ENCODE data around the gene SPEG.

The SPEG gene

GRCh38 chr2:219483451-219484342 is 49.1 kb downstream of the SPEG start:
- DNase-seq: no peak

- DNase-seq: no peak
Measured at GRCh38 chr2:219484343-219485200, 49.9 kb downstream of the SPEG start.

GRCh38 chr2:219485201-219485580 is 50.5 kb downstream of the SPEG start:
- no peak for DNase-seq

- no peak for DNase-seq
Measured at GRCh38 chr2:219486380-219486959, 51.8 kb downstream of the SPEG start.

- no peak for DNase-seq
Measured at GRCh38 chr2:219488149-219488843, 53.7 kb downstream of the SPEG start.

- no peak for DNase-seq
Measured at GRCh38 chr2:219488844-219489194, 54.2 kb downstream of the SPEG start.

- no peak for DNase-seq
Measured at GRCh38 chr2:219489315-219489714, 54.7 kb downstream of the SPEG start.

- DNase-seq: no peak
Measured at GRCh38 chr2:219490186-219490585, 55.5 kb downstream of the SPEG start.

- DNase-seq: no peak
Measured at GRCh38 chr2:219490600-219491130, 56.0 kb downstream of the SPEG start.

GRCh38 chr2:219491278-219491963 is 56.8 kb downstream of the SPEG start:
- no peak for DNase-seq

GRCh38 chr2:219492575-219492974 is 57.9 kb downstream of the SPEG start:
- DNase-seq: no peak

GRCh38 chr2:219493086-219493485 is 58.4 kb downstream of the SPEG start:
- no peak for DNase-seq

- DNase-seq: no peak
Measured at GRCh38 chr2:219494952-219495530, 60.4 kb downstream of the SPEG start.

GRCh38 chr2:219495531-219496122 is 61.0 kb downstream of the SPEG start:
- peak; percentile 67 to 70 for DNase-seq

GRCh38 chr2:219496247-219496824 is 61.7 kb downstream of the SPEG start:
- no peak for DNase-seq

- no peak for DNase-seq
Measured at GRCh38 chr2:219496825-219497494, 62.3 kb downstream of the SPEG start.

GRCh38 chr2:219497495-219498279 is 63.0 kb downstream of the SPEG start:
- peak; percentile 35 to 39 for DNase-seq

GRCh38 chr2:219498280-219499057 is 63.8 kb downstream of the SPEG start, which contains the start of gene GMPPA:
GMPPA (plus strand) TSS chr2:219498891; CDS start chr2:219499976, 1,085 bp downstream.
- peak; percentile 93 to 94 for DNase-seq

GRCh38 chr2:219499058-219499307 is 64.3 kb downstream of the SPEG start:
- DNase-seq: no peak

Data from stimulated activated CD4-positive, alpha-beta T cell treated with anti-CD3 and anti-CD28 coated beads, Interleukin-2, amount 100 ng/mL, for 24 hours (primary cell).